Activated CD4-positive, alpha-beta T cell treated with anti-CD3 and anti-CD28 coated beads, Interleukin-2, amount 50 U/mL, for 24 hours (primary cell): ENCODE measurements around the gene CCDC86.

ENCODE experiments used
- DNase-seq, 2 donors: peaks; one replicate each; pipeline ENCODE4 v3.0.0-alpha.2; 2020; ENCODE audit warnings: low read depth in 1 of 2, low spot score in 1 of 2

CCDC86 gene

DNA sequence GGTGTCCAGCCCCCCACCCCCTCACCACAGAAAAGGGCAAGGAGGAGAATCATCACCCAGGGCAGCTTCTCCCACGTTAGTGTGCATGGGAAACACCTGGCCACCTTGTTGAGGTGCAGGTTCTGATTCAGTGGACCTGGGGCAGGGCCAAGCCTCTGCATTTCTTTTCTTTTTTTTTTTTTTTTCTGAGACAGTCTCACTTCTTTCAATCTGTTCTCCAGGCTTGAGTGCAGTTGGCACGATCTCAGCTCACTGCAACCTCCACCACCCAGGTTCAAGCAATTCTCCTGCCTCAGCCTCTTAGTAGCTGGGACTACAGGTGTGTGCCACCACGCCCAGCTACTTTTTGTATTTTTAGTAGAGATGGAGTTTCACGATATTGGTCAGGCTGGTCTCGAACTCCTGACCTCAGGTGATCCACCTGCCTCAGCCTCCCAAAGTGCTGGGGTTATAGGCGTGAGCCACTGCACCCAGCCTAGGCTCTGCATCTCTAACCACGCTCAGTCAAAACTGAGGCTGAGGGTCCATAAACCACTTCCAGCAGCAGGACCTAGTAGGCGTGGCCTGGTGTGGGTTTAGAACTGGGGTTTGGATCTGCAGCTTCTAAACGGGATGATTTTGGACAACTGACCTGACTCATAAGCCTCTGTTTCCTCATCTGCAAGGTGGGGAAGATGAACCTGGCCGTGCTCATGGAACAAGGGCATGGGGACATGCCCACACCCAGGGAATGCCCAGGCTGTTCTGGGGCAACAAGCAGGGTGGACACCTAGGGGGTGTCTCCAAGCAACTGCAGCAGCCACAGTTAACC is 26.2 kb downstream of the CCDC86 start:
- no peak for DNase-seq

GRCh38 chr11:60868682-60869450 is 27.0 kb downstream of the CCDC86 start:
- DNase-seq = no peak

- no peak for DNase-seq
These were observed 27.5 kb downstream of the CCDC86 start for GRCh38 chr11:60869451-60869825.

- DNase-seq = no peak
These were observed 28.4 kb downstream of the CCDC86 start for GRCh38 chr11:60870276-60870675.

- no peak for DNase-seq
These were observed 28.9 kb downstream of the CCDC86 start for GRCh38 chr11:60870733-60871377.

- no peak for DNase-seq
These were observed 29.6 kb downstream of the CCDC86 start for GRCh38 chr11:60871378-60872061.

- no peak for DNase-seq
These were observed 30.4 kb downstream of the CCDC86 start for GRCh38 chr11:60872124-60872960.

DNA sequence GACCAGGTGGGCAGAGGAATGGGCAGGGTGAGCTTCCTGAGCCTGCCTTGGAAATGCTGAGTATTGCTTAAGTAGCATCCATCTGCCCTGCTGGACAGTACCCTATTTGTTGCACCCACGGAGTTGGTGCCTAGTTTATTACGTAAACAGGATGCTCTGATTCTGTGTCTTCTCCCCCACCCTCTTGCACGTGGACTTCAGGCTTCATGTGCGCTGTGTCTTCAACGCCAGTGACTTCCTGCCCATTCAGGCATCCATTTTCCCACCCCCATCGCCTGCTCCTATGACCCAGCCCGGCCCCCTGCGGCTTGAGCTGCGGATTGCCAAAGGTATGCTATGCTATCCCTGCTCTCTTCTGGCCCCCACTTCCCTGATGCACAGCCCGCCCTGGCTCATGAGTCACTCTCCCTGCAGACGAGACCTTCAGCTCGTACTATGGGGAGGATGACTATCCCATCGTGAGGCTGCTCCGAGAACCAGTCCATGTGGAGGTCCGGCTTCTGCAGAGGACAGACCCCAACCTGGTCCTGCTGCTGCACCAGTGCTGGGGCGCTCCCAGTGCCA is 31.1 kb downstream of the CCDC86 start:
- DNase-seq = no peak

GRCh38 chr11:60873533-60873932 is 31.6 kb downstream of the CCDC86 start:
- DNase-seq = no peak

DNA sequence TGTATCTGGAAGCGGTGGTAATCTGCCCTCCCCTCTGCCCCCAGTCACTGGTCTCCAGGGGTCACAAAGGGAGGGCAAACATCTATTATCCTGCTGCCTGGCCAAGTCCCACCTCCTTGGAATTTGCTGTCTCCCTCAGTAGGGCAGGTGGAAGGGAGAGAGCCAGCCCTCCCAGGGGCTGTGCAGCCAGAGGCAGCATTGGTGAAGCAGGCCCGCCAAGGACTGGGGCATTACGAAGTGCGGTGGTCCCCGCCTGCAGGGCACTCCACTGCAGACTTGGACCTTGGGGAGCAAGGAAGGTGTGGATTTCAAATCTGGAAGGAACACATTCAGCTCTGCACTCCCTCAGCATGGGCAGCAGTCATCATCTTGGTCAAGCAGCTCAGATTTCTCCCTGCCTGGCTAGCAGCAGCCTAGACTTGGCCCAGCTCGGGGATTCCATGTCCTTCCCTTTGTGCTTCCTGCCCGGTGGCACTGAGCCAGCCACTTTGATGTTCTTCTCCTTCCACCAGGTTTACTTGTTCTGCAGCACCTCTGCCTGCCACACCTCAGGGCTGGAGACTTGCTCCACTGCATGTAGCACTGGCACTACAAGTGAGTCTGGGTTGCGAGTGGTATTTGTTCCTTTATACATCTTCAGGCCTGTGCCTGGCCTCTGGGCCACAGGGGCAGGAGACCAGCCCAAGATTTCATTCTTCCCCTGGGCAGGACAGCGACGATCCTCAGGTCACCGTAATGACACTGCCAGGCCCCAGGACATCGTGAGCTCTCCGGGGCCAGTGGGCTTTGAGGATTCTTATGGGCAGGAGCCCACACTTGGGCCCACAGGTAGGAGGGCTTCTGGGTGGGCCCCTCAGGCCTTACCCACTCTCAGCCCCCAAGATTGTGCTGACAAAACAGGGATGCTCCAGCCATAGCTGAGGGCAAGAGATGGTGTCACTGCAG is 32.8 kb downstream of the CCDC86 start:
- no peak for DNase-seq

GRCh38 chr11:60875366-60876167 is 33.7 kb downstream of the CCDC86 start:
- DNase-seq = no peak

DNA sequence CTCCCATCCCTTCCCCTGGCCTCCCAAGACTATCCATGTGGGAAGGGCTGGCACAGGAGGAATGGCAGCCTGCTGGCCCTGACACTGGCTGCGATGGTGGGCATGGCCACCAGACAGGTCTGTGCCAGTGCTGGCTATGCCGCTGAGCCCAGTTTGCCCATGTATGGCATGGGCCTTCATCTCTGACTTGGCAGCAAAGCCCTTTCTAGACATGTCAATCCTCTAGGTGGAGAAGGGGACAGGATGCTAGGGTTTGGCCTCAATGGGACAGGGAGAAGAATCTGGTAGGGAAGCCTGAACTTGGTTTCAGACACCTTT is 34.2 kb downstream of the CCDC86 start:
- no peak for DNase-seq

DNA sequence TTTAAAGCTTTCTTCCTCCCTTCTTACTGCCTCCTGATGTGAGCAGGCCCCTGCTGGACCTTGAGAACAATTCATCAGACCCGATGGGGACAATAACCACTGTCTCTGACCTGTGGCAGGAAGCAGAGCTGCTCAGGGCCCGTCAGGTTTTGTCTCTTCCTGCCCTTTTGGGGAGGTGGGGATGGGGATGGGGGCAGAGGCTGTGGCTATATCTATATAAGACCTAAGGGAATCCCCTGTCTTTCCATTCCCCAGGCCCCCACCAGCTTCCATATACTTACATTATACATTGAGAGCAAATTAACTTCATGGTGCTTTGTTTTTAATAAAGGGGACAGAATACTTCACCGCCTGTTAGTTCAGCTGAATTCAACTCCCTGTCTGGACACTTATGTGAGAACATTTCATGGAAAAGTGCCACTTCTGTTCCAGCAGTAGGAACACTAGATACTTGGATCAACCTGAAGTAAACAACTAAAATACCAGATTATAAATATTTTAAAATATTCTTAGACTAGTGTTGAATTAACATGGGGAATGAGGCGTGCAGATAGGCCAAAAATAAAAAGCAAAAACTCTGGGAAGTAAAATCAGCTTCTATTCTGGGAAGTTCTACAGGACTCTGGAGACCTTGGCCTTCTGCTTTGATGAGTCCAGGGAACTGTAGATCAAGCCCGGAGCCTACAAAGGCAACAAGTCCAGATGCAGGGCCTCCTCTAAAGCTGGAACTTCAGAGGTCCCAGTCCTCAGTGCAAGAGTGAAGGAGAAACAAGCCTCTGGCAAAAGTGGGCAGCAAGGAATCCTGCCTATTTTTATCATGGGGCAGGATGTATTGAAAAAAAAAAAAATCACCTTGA is 36.6 kb downstream of the CCDC86 start:
- DNase-seq = no peak

DNA sequence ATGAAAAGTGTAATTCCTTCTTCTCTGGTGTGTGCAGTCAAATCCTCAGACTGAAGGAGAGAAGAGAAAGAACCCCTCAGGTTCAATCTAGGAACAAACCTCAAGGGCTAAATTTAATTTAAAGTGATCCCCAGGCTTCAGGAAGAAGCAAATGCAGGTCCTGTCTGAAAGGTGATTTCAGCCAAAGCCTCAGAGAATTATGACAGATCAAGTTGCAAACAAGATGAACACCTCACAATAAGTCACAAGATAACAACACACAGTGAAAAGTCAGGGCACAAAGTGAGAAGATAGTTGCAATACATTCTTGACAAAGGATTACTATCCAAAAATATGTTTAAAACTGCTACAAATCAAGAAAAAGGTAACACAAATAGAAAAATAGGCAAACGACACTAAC is 37.2 kb downstream of the CCDC86 start:
- no peak for DNase-seq

DNA sequence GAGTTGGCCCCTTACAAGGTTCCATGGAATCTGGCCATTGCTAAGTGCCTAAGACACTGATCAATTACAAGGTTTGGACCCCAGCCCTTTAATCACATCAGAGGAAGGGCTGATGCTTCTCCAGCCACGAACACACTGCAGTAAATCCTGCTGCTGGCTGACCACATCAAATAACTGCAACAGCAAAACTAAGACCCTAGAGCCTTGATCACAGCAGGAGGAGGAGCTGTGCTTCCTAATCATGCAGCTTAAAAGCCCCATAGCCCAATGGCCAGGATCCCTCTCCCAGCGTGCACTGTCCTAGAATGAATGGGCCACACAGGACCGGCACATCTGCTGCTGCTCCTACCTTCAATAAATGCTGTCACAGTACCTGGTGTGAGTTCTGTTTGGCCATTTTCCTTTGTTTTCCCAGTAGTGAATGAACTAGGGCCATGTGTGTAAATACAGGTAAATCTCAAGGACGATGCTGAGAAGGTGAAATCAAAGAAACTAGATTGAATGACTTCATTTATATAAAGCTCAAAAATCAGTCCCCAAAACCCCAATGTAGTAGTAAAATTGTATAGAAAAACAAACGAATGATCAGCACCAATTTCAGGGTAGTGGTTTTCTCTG is 38.2 kb downstream of the CCDC86 start:
- DNase-seq = no peak

DNA sequence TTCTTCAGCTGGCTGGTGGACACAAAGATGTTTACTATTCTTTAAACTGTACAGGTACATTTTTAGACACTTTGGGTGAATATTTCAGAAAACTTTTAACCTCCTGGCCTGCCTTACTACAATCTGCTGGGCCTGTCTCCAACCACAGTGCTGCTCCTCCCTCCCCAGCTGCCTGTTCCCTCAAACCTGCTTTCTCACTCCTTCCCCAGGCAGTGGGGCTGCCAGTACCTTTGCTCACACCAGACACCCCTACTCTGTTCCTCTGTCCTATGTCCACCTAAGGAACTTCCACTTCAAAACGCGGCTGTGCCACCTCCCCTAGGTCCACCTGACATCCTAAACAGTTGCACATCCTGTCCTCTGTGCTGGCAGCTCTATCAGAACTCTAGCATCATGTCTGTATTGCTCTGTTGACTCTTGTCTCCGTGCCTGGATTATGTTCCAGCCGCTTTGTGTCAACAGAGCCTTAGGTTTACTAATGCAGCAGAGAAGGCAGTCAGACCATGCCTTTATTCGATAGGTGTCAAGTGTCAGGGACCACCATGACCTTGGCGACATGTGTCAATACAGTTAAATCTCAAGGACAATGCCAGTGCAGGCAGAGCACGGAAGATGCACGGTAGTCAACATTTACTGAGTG is 38.9 kb downstream of the CCDC86 start:
- DNase-seq = no peak

GRCh38 chr11:60887556-60887955 is 45.6 kb downstream of the CCDC86 start:
- DNase-seq = no peak
